Daoy (cell line): ENCODE measurements around the gene KRT38. TPM values are rescaled to one million over a fixed set of nuclear protein-coding genes. Genes with fewer than 3 reads are reported as not detected.
"Not testable (repeated sequence)": the region's sequence is repeated elsewhere in the genome, so short reads cannot be mapped to it uniquely, and the experiment has no call there.

ENCODE experiments used
- DNase-seq: peaks from one replicate; pipeline ENCODE4 v3.0.0-alpha.2; 2015; ENCODE audit warnings: low read depth
- total RNA-seq: library from RNA; depleted of rRNA; stranded (reverse); fragments of >200 nt; shearing (Covaris generic); gene quantifications from 2 replicates; pipeline ENCODE4 v1.2.3, GENCODE V29; 2014

The KRT38 gene
- total RNA-seq, 1 experiment from 2014 or later: not detected

DNA sequence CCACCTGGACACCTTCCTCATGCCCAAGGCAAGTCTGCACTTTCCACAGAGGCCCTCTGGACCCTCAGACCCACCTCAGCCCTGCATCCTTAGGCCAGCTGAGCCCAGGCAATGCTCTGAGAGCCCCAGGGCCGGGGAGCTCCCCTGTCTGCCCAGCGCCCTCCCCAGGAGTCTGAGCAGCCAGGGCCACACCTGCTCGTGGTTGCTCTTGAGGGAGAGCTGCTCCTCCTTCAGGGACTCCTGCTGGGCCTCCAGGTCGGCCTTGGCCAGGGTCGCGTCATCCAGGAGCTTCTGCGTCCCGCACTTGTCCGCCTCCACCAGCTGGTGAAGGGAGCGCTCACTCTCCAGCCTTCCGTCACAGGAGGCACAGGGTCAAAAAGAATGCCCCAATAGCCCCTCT, 18.2 kb downstream of the KRT38 start:
- DNase-seq: not testable (repeated sequence)

DNA sequence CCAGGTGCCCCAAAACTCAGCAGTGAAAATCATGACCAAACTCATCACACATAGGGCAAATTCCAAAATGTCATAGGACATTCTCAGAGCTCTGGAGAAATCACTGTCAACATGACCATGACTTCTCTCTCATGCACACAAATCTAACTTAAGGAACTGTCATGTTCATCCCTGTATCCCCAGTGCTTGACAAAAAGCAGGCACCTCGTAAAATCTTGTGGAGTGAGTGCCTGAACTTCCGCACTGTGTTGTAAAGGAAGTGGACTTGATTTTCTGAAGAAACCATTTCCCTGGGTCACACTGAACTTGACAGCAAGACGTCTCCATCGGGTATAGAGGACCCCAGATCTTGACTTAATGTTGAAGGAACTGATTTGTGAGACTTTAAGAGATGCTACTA, 19.2 kb downstream of the KRT38 start:
- no peak for DNase-seq

DNA sequence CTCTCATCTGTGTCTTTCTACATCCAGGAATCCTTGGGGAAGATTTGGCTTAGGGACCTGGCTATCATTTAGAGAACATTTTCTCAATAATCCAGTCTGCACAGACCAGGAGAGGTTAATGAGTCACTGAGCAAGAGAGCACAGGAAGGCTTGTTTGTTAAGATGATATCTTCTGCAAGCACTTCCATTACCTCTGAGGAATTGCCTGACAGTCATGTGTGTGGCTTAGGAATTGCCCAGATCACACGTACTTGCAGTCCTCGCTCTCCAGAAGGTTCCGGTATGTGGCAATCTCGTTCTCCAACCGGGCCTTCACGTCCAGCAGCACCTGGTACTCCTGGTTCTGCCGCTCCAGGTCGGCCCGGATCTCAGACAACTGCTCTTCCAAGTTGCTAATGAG, 19.7 kb downstream of the KRT38 start:
- no peak for DNase-seq

DNA sequence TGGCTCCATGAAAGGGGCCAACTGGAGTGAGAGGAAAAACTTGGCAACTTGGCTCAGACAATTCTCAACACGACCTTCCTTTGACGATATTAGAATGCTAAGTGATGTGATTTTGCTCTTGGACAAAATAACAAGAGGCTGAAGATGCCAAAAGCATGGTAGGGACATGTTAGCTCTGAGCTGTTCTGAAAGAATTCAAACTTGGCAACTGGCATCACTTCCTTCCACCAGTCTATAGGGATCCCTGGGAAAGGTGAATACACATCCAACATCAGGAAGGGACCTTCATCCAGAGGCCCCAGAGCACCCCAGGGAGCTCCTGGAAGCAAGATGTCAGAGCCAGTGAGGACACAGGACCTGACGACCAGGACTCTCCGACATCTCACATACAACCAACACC, 20.6 kb downstream of the KRT38 start:
- DNase-seq: no peak

DNA sequence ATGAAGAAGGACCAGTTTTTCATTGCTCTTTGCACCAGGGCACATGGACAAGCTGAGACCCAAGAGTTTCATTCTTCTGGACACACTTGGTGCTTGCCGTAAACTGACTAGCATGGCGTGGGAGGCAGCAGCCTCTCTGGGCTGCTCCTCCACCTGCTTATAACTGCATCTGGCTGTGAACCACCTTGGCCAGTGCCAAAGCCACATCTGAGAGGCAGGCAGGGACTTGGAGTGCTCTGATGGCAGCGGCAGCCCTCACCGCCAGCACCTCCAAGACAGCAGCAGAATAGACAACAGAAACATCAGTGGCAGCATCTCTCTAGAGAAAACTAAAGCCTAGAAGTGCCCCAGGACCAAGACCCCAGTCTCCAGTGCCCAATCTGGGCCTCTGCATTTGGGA, 21.1 kb downstream of the KRT38 start:
- DNase-seq: no peak

DNA sequence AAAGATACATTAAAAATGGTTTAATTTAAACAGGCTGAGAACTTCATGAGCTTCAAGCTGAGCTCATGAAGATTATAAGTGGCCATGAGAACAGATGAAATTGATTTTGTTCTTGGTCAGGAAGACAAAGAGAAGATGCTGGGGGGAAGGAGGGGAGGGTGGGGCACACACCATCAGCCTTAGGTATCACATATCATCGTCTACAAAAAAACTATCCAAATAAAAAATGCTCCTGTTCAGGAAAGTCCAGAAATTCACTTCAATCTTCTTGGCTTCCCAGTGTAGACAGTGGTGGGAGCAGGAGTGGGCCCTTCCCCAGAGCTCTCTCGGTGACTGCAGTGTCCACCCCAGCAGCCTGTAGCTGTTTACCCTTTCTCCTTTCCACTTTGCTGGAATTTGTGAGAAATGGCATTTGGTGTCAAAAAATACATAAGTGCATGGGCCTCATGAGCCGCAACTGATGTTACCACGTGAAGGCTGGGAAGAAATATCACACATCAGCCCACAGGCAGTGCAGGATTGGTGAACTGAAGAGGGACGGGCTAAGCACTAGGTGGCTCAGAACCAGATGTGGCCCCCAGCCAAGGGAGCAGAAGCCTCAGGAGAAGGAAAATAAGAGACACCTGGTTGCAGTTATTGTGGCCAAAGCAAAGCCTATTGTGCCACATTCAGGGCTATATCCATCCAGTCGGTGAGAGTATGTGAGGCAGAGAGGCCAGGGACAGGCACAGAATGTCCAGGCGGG, 22.5 kb downstream of the KRT38 start:
- DNase-seq: no peak

DNA sequence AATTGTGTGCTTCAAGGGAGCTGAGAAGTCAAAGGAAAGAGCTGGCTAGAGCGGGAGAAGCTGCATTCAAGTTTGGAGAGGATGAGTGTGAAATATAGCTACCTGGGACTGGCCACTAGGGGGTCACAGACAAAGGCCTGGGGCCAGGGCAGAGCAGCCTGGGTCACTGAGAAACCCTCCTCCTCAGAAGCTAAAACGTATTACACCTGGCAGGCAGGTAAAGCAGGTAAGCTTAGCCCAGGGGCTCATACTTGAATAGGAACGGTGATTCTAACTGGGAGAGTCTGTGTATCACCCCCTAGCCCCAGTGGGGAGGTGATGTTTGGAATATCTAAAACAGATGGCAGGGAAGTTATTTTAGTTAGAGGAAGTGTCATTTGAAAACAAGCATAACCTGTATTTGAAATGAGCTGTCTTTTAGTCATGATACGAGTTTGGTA, 23.2 kb downstream of the KRT38 start:
- no peak for DNase-seq

DNA sequence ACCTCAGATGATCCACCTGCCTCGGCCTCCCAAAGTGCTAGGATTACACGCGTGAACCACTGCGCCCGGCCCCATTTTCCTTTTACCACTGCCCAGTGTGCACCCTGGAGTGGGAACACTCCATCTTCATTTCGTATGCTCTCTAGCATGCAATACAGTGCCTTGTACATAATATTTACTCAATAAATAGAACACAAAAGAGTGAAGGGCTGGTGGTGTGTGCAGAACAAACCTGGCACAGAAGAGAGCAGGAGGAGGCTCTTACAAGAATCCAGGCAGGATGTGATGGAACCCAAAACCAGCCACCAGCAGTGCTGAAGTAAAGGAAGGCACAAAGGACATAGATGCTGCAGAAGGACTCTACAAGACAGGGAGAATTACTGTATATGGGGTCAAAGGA, 23.7 kb downstream of the KRT38 start:
- no peak for DNase-seq

DNA sequence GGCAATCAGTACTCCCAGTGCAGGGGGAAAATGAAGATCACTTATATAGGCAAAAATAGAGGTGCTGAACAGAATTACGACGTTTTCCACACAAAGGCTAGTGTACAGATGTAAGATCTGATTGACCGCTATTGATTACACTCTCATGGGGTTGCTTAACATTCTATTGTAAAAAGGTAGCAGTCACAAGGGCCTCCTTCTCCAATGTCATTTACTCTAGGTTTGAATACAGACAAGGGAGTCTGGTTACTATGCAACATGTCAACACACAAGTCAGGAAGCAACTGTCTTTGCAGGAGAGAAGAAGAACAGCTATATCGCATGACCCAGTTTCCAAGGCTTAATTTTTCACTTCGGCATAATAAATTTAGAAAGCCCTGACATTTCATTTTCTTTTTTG, 24.3 kb downstream of the KRT38 start:
- no peak for DNase-seq

DNA sequence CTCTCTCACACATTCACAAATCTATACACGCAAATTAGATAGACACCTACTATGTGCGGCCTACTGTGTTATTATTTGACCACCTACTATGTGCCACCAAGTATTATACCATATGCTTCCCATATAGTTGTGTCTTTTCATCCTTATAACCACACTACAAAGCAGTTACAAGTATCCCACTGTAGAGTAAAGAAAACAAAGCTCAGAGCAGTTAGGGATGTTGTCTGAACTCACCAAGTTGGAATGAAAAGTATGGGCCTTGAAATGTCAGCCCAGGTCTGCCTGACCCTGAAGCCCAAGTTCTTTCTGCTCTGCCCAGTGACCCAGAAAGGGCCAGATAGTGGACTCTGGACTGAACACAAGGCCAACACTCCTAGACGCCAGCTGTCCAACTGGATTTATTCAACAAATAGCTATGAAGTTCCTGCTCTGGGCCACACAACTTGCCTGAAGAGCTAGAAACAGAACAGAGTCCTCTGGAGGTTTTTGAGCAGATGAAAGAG, 24.9 kb downstream of the KRT38 start:
- no peak for DNase-seq

DNA sequence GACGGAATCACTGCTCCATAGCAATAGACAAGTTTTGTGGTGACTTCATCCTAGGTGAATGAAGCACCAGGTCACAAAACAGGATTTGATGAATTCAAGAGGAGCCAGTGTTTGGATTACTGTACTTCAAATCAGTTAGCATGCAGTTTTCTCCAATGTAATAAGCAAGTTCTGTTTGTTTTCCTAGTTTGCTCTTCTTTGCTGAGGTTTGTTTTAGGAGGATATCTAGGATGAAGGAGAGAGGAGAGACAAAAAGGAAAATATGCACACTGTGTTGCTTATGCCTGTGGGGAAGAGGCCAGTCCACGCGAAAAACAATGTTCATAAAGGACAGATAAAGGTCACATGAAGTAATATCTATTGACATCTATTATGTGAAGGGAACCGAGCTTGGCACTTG, 25.4 kb downstream of the KRT38 start:
- no peak for DNase-seq

DNA sequence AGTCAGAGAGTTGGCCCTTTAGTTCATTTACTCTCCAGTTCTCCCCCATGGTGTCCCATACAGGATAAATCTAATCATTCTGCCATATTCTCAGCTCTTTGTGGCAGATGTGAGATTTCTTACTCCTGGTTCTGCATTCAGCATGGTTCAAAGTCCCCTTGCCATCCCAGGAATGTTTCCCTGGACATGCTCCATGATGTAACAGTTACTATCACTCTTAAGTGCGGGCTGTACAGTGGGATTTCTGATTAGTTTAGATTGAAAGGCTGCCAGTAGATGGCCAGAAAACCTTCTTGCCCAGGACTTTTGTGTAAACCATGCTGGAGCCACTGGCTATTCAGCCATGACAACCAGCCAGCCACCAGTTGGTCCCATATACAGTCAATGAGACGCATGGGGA, 26.8 kb downstream of the KRT38 start:
- DNase-seq: no peak

DNA sequence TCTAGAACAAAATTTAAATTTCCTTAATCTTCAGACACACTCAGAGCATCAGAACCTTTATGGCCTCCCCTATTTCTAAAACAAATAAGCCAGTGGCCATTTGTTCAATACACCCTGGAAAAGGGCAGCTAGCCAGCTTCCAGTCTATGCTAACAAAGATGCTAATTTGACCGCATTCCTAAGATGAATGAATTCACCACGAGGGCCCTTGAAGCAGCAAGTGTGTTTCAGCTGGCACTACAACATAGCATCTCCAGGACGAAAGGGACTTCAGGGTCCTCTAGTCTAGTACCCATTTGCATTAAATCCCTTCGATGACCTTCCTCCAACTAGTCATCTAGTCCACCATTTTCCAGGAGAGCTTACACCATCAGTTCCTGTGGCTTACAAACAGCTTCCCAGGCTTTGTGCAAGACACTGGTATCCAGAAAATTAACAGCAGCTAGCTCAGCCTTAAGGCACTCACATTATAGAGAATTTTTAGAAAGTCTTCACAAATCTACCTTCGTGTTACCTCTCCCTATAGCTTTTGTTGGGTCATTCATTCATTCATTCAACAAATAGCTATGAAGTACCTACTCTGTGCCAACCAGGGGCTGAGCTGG, 27.3 kb downstream of the KRT38 start:
- DNase-seq: no peak

DNA sequence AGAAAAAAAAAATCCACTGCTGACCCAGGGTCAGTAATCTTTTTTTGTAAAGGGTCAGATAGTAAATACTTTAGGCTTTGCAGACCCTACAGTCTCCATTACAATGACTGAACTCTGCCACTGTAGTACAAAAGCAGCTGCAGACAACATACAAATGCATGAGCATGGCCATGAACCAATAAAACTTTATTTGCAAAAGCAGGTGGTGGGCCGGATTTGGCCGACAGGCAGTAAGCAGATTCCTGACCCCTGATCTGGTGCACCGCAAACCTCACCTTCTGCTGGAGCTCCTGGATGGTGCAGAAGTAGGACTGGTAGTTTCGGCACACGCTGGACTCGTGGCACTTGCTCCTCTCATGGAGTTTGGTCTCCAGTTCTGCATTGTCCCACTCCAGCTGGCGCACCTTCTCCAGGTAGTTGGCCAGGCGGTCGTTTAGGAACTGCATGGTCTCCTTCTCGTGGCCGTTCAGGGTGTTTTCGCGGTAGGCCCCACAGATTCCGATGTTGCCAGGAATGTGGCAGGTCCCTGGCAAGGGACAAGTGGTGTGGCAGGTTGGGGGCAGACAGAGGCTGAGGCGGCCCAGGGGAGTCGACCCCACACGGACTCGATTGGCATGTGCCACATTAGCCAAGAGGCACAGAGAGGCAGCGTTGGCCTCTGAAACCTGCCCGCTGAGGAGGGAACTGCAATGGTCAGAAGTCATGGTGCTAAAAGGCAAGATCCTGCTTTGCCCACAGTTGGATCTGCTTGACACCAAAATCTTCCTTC, 29.5 kb downstream of the KRT38 start:
- DNase-seq: no peak

DNA sequence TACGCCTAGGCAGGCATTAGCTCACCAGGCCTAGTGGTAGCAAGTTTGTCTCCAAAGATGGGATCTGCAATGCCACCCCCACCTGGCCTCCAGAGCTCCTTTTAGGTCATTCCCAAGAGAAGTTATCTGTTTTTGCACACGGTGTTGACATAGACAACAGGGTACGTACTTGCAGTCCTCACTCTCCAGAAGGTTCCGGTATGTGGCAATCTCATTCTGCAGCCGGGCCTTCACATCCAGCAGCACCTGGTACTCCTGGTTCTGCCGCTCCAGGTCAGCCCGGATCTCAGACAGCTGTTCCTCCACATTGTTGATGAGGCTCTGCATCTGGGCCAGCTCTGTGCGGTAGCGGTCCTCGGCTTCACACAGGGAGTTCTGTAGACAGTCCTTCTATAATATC, 33.6 kb downstream of the KRT38 start:
- DNase-seq: no peak

DNA sequence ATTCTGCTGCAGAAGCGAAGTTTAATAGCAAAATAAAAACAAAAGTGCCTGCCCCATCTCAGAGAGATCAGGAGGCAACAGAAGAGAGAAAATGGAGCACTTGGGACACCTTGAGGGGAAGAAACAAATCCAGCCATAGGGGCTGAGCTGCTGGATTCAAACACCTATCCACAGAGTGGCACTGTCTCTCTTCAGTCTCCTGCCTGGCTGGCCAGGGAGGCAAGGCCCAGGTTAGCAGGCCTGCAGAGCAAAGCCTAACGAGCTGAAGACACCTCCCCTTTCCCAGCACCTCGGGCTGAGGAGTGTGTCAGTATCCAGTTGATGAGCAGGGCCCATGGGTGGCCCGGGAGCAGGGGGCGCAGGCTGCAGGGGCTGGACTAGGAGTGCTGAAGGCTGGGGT, 34.6 kb downstream of the KRT38 start:
- no peak for DNase-seq

DNA sequence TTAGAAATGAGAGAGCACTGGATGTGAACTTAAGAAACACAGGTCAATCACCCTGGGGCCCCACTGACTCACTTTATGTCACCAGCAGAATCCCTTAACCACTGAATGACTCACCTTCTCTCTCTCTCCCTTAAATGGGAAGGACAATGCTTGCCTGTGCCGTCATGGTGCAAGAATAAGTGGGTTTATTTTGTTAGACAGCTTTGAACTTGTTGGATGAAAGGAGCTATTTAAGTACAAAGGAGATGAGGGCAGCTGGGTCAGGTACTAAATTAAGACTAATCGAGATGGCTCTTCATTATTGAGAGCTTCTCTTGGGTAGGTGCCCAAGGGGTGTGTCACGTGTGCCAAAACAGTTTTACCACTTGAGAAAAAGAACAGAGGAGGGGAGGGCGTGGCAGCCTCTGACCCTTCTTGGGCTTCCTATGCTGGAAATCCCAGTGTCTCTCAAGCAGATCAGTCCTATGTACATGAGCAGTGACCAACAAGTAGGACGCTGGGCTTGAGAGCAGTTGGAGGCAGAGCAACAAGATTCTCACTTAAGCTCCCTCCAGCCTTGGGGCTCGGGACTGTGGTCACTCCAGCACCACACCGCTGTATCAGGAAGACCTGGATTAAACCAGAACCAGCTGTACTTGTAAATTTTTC, 36.6 kb downstream of the KRT38 start:
- DNase-seq: peak; percentile 97

DNA sequence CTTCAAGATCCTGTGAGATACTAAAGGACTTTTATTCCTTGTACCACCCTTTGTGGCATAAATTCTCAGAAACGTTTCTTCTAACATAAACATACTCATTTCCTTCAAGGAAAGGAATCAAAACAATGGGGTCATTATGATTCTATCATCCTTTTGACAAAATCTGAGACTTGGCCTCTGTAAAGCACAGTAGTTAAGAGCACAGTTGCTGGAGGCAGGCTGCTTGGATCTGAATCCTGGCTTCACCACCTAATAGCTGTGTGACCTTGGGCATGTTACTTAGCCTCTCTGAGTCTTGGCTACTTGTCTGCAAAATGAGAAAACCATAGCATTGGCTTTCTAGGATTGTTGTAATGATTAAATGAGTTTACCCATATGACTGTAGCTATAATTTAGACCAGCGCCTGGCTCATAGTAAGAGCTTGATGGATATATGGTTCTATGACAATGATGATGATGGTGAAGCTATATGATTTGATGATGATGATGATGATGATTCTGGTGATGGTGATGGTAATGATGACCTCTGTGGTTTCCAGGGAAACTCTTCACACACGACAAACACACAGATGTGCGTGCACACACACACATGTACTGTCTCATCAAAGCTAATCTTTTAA, 37.3 kb downstream of the KRT38 start:
- DNase-seq: peak; percentile 29

DNA sequence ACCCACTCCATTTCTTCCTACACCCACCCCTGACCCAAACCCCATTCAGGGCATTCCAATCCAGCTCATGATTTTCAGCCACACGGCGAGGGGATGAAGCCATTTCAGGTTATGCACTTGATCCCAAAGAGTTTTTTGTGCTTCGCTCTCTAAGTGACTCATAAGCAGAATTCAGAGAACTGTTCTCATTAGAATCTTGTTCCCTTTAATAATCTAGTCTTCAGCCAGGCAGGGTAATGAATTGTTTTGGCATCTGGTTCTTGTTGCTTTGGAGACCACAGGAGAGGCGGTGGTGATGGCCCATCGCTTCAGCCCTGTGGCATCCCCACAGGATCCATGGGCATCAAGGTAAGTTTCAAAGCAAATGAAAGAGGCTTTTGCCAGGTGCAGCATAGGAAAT, 38.6 kb downstream of the KRT38 start:
- peak; percentile 16 for DNase-seq

DNA sequence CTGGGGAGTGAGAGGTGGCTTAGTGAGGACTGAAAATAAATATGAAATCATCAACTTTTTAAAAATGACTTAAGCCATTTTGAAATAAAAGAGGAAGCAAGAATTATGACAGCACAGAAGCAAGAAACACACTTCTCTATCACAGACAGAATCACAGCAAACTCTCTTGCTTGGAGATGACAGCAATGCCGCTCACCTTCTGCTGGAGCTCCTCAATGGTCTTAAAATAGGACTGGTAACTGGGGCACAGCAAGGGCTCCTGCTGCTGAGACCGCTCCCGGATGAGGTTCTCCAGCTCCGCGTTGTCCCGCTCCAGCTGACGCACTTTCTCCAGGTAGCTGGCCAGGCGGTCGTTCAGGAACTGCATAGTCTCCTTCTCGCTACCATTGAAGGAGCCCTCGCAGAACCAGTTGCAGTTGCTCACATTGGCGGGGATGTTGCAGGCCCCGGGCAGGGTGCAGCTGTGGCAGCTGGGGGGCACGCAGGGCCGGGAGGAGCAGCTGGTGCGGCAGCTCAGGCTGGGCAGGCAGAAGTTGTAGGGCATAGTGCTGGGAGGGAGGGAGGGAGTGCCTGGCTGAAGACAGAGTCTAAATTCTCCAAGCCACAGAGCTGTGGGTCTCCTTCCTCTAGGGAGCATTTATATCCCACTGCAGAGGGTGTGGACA, 43.7 kb downstream of the KRT38 start, which contains the start of gene KRT31:
KRT31 (minus strand) TSS at position 613 of the 665 bp plus-strand sequence; CDS start at position 544, 69 bp downstream.
- DNase-seq: no peak

DNA sequence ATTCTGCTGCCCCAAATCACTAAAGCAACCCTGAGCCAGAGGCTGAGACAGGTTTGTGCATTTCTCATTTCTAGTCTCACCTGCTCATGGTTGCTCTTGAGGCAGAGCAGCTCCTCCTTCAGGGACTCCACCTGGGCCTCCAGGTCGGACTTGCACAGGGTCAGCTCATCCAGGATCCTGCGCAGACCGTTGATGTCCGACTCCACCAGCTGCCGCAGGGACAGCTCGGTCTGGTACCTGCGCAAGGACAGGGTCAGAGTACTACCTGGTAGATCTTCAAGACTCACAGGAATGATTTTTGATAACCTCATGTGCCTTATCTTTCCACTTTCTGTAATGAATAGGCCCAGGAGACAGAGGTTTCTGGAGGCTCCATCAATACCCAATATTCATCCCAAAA, 44.4 kb downstream of the KRT38 start:
- no peak for DNase-seq
